ENCODE measurements around the gene TIAL1. TPM values are rescaled to one million over a fixed set of nuclear protein-coding genes. Genes with fewer than 3 reads are reported as not detected.
A peak's percentile ranks its signal among the peaks of the same experiment; 100 is the strongest.
"Not testable (repeated sequence)": the region's sequence is repeated elsewhere in the genome, so short reads cannot be mapped to it uniquely, and the experiment has no call there.

The TIAL1 gene
- total and polyA plus RNA-seq, 5 experiments from 2014 or later, result 9.3 to 224 (median 12.9) TPM

- no peaks in the 10 kb centered on the region for H3K27me3 Mint-ChIP-seq
These were observed 34.7 kb downstream of the TIAL1 start for GRCh38 chr10:119562097-119562496.

GRCh38 chr10:119559511-119559910 lies 37.3 kb downstream of the TIAL1 start:
- H3K4me3 Mint-ChIP-seq, POLR2A ChIA-PET, DNase-seq, H3K27ac Mint-ChIP-seq, H3K4me1 Mint-ChIP-seq, H3K36me3 Mint-ChIP-seq, H3K27me3 Mint-ChIP-seq, H3K9me3 Mint-ChIP-seq, ATAC-seq: not testable (repeated sequence)

More at GRCh38 chr10:119562097-119562496, 34.7 kb downstream of the TIAL1 start:
- H3K27ac Mint-ChIP-seq, result no peak overlapping the region
- no peak overlapping the region for H3K4me3 Mint-ChIP-seq
- no peaks in the 10 kb centered on the region for H3K9me3 Mint-ChIP-seq
- POLR2A ChIA-PET, result no interaction called here
- H3K36me3 Mint-ChIP-seq, result no peaks in the 10 kb centered on the region
- no peak for DNase-seq
- ATAC-seq, result no peak
- no peaks in the 10 kb centered on the region for H3K4me1 Mint-ChIP-seq

GRCh38 chr10:119556081-119556480 lies 40.7 kb downstream of the TIAL1 start:
- DNase-seq, POLR2A ChIA-PET, H3K27ac Mint-ChIP-seq, H3K4me1 Mint-ChIP-seq, H3K4me3 Mint-ChIP-seq, ATAC-seq, H3K27me3 Mint-ChIP-seq, H3K9me3 Mint-ChIP-seq, H3K36me3 Mint-ChIP-seq: not testable (repeated sequence)

GRCh38 chr10:119555178-119555784 lies 41.5 kb downstream of the TIAL1 start:
- ATAC-seq (no peak), DNase-seq (no peak)
- no peak overlapping the region for H3K4me3 Mint-ChIP-seq
- no peak overlapping the region for H3K27ac Mint-ChIP-seq
- H3K36me3 Mint-ChIP-seq, result no peaks in the 10 kb centered on the region
- no peaks in the 10 kb centered on the region for H3K9me3 Mint-ChIP-seq
- POLR2A ChIA-PET, result no interaction called here
- no peaks in the 10 kb centered on the region for H3K4me1 Mint-ChIP-seq
- H3K27me3 Mint-ChIP-seq, result no peaks in the 10 kb centered on the region

GRCh38 chr10:119550827-119551226 lies 45.9 kb downstream of the TIAL1 start:
- POLR2A ChIA-PET, result interaction anchor here (0.7 to 1.6 kb wide), 2 partner anchors 15 to 36 kb away, joined by 3 to 5 read pairs; no protein-coding TSS in a partner anchor
- peaks cover 0 to 8% (median 0%) of the 10 kb centered on the region in 5 donors for H3K27me3 Mint-ChIP-seq

GRCh38 chr10:119549247-119549999 lies 47.3 kb downstream of the TIAL1 start:
- DNase-seq (no peak), ATAC-seq (no peak)
- Mint-ChIP-seq H3K9me3 (no peaks in the 10 kb centered on the region), H3K4me3 (no peak overlapping the region), H3K4me1 (peaks cover 0 to 2% (median 0%) of the 10 kb centered on the region in 4 donors), H3K36me3 (no peaks in the 10 kb centered on the region), H3K27me3 (peaks cover 0 to 8% (median 0%) of the 10 kb centered on the region in 5 donors), H3K27ac (no peak overlapping the region)
- POLR2A ChIA-PET, result interaction anchor here (0.6 kb wide), 1 partner anchor 12 kb away, joined by 6 read pairs; no protein-coding TSS in a partner anchor

More at GRCh38 chr10:119550827-119551226, 45.9 kb downstream of the TIAL1 start:
- Mint-ChIP-seq H3K9me3 (no peaks in the 10 kb centered on the region), H3K36me3 (no peaks in the 10 kb centered on the region), H3K4me1 (peaks cover 0 to 2% (median 0%) of the 10 kb centered on the region in 4 donors), H3K4me3 (no peak overlapping the region), H3K27ac (no peak overlapping the region)
- ATAC-seq (no peak), DNase-seq (no peak)

- H3K4me1 Mint-ChIP-seq, result peaks cover 2 to 12% (median 10%) of the 10 kb centered on the region in 4 donors
- no peak for DNase-seq
- POLR2A ChIA-PET, result no interaction called here
- peak overlapping the region in 1 of 10 donors; percentile 11 for H3K27ac Mint-ChIP-seq
- H3K4me3 Mint-ChIP-seq, result no peak overlapping the region
- peaks cover 0 to 8% (median 0%) of the 10 kb centered on the region in 5 donors for H3K27me3 Mint-ChIP-seq
- H3K9me3 Mint-ChIP-seq, result no peaks in the 10 kb centered on the region
- ATAC-seq, result no peak
- no peaks in the 10 kb centered on the region for H3K36me3 Mint-ChIP-seq
These were observed 50.8 kb downstream of the TIAL1 start for GRCh38 chr10:119546009-119546408.

GRCh38 chr10:119545310-119545709 lies 51.5 kb downstream of the TIAL1 start:
- Mint-ChIP-seq H3K9me3 (no peaks in the 10 kb centered on the region), H3K27ac (no peak overlapping the region), H3K4me3 (no peak overlapping the region), H3K36me3 (no peaks in the 10 kb centered on the region), H3K4me1 (peaks cover 5 to 19% (median 16%) of the 10 kb centered on the region in 4 donors), H3K27me3 (peaks cover 0 to 8% (median 0%) of the 10 kb centered on the region in 5 donors)
- ATAC-seq (no peak), DNase-seq (no peak)
- POLR2A ChIA-PET, result interaction anchor here (16.6 kb wide), 1 partner anchor 39 kb away, joined by 674 read pairs; no protein-coding TSS in a partner anchor

- peaks cover 16 to 31% (median 22%) of the 10 kb centered on the region in 4 donors for H3K4me1 Mint-ChIP-seq
These were observed 52.7 kb downstream of the TIAL1 start for GRCh38 chr10:119543814-119544642.

GRCh38 chr10:119542988-119543813 lies 53.6 kb downstream of the TIAL1 start:
- Mint-ChIP-seq H3K4me1 (peaks cover 24 to 39% (median 31%) of the 10 kb centered on the region in 4 donors), H3K36me3 (no peaks in the 10 kb centered on the region), H3K27me3 (peaks cover 0 to 3% (median 0%) of the 10 kb centered on the region in 5 donors), H3K27ac (peak overlapping the region; percentile 86 to 96 (median 92)), H3K9me3 (no peaks in the 10 kb centered on the region), H3K4me3 (peak overlapping the region; percentile 76 to 98 (median 96))
- DNase-seq (peak; percentile 54 to 78 (median 64)), ATAC-seq (peak; percentile 46 to 56)
- POLR2A ChIA-PET, result interaction anchor here (0.7 to 16.6 kb wide), 23 partner anchors 10 to 789 kb away, joined by 3 to 674 read pairs (median 6); partner anchors contain the start of genes BAG3, CACUL1, GRK5 and INPP5F

More at GRCh38 chr10:119543814-119544642, 52.7 kb downstream of the TIAL1 start:
- ATAC-seq, result no peak
- Mint-ChIP-seq H3K36me3 (no peaks in the 10 kb centered on the region), H3K9me3 (no peaks in the 10 kb centered on the region), H3K27ac (peak overlapping the region; percentile 79 to 96 (median 92)), H3K27me3 (peaks cover 0 to 8% (median 0%) of the 10 kb centered on the region in 5 donors), H3K4me3 (peak overlapping the region; percentile 76 to 98 (median 96))
- POLR2A ChIA-PET, result interaction anchor here (0.5 to 16.6 kb wide), 15 partner anchors 11 to 379 kb away, joined by 3 to 674 read pairs (median 11); partner anchors contain the start of genes BAG3, GRK5, MCMBP and SFXN4
- no peak for DNase-seq

- POLR2A ChIA-PET, result interaction anchor here (0.6 to 16.6 kb wide), 25 partner anchors 9 to 788 kb away, joined by 3 to 674 read pairs (median 4); partner anchors contain the start of genes BAG3, CACUL1, GRK5 and INPP5F
- DNase-seq (peak; percentile 74 to 92 (median 80)), ATAC-seq (peak; percentile 71 to 72)
- Mint-ChIP-seq H3K36me3 (no peaks in the 10 kb centered on the region), H3K27me3 (peaks cover 0 to 3% (median 0%) of the 10 kb centered on the region in 5 donors), H3K4me3 (peak within 1 kb of the TSS; percentile 76 to 99 (median 96)), H3K9me3 (no peaks in the 10 kb centered on the region), H3K4me1 (peaks cover 26 to 47% (median 37%) of the 10 kb centered on the region in 4 donors), H3K27ac (peak within 1 kb of the TSS; percentile 94 to 99 (median 97))
These were observed 54.3 kb downstream of the TIAL1 start, which contains the start of gene RGS10 for GRCh38 chr10:119542357-119542987. Gene RGS10, minus strand, starts transcription at chr10:119542719. Its CDS starts 81 bp downstream, at chr10:119542638.

Data from naive thymus-derived CD8-positive, alpha-beta T cell (primary cell).